GM19351 (cell line): ENCODE measurements around the gene FZD7.

Source experiments
- ATAC-seq: cut with Tn5 transposase; IDR thresholded peaks from one replicate; pipeline ENCODE4 v1.9.1; 2021; ENCODE audit warnings: mild to moderate bottlenecking, moderate library complexity; ENCODE audit not compliant: unreplicated experiment

FZD7 gene

DNA sequence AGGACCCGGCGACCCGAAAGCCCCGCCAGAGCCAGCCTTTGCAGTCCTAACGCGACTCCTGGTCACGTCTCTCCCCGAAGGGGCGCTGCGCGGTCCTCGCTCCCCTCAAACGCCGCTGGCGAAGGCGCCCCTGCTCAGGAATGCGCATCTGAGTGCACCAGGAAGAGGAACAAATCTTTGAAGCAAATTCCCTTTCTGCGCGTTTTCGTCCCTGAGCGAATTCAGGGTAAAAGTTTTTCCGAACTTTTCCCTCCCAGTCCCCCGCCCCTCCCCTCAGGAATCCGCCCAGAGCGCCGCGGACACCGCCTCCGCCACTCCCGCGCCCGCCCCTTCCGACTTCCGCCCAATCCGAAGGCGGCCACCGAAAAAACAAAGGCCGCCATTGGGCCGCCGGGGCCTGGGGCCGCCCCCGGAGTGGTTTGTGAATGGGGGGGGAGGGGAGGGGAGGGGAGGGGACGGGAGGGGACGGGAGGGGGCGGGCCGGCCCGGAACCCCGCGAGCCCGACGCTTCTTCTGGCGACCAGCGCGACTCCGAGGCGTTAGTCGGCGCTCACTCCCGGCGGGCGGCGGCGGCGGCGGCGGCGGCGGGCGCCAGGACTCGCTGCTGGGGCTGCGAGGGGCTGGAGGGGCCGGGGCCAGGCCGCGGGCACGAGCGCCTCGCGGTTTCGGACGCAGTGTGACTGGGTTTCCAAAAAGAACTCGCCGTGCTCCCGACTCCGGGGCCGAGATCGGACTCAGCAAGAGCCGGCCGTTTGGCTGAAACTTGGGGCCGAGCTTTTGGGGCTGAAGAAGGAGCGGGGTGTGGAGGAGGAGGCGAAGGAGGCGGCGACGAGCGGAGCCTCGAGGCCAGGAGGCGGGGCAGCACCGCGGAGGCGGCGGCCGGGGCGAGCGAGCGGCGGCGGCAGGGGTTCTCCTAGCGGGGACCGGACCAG, at the start of gene FZD7:
Gene FZD7 (plus strand): TSS at position 539 of the 932 bp plus-strand sequence. CDS start 793 bp downstream, outside the sequence.
- ATAC-seq = peak; percentile 72

GRCh38 chr2:201984333-201984732, 49.3 kb upstream of the FZD7 start:
- ATAC-seq = no peak

DNA sequence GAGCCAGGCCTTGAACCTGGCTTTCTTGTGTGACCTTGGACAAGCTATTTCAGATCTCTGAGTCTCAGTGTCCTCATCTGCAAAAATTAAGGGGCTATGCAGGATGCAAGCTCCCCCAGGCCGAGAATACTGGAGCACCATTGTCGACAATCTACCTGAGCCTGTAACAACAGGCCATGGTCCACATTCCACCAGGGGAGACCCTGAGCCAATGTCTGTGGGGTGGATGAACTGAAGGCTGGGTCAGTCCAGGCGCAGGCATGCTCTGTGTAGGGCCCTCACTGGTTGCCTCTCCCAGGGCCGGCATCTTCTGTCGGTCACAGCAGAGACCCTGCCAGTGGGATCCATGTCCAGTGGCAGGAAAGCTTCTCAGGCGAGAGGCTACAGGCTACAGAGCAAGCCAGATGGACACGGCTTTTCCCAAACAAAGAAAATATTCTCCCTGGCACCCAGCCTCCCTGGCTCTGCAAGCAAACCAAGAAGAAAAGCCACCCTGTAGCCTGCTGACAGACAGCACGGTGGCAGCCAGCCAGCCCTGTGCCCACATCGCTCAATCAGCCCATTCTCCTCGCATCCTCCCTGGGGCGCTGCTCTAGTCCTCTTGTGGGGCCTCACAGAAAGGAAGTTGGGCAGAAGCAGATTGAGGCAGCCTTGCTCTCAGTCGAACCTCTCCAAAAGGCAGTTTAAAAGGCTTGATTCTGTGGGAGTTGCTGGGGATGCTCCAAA, 48.7 kb upstream of the FZD7 start:
- ATAC-seq = no peak

- no peak for ATAC-seq
These were observed 47.8 kb upstream of the FZD7 start for GRCh38 chr2:201985728-201986462.

DNA sequence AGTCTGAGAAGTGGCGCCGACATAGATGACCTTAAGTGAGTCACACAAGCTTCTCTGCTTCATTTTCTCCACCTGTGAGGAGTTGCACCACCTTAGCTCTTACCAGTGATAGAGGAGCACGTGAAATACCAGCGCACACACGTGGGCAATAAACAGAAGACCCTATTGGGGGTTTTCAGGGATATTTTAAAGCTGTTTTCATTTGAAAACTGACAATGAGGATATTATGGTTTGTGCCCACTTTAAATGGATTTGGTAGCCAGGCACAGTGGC, 47.3 kb upstream of the FZD7 start:
- no peak for ATAC-seq

- ATAC-seq = no peak
These were observed 46.2 kb upstream of the FZD7 start for GRCh38 chr2:201987426-201987825.

DNA sequence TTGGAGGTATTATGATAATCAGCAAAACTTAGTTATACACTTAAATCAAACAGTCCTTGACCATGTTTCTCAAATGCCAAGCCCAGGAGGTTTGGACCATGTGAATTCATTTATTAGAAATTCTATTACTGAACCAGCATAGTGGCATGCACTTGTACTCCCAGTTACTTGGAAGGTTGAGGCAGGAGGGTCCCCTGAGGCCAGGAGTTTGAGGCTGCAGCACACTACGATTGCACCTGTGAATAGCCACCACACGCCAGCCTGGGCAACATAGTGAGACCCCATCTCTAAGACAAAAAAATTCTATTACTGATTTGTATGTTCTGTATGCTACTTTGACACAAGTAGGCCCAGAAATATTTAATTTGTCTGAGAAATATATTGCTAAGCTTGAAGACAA, 43.6 kb upstream of the FZD7 start:
- no peak for ATAC-seq

DNA sequence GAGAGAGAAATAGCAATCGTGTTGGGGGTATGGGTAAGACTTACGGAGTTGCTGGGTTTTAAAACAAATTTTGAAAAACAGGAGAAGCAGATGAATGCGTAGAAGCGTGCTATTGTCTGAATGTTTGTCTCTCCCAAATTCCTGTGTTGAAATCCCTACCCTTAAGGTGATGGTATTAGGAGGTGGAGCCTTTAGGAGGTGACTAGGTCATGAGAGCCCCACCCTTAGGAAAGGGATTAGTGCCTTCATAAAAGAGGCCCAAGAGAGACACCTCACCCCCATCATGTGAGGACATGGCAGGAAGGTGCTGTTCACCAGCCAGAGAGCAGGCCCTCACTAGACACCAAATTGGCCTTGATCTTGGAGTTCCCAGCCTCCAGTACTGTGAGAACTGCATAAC, 40.7 kb upstream of the FZD7 start:
- no peak for ATAC-seq

GRCh38 chr2:201994973-201995638, 38.5 kb upstream of the FZD7 start:
- no peak for ATAC-seq

- no peak for ATAC-seq
These were observed 37.6 kb upstream of the FZD7 start for GRCh38 chr2:201996006-201996405.

GRCh38 chr2:201996679-201997314, 36.9 kb upstream of the FZD7 start:
- no peak for ATAC-seq

GRCh38 chr2:201999279-201999678, 34.4 kb upstream of the FZD7 start:
- ATAC-seq = no peak

DNA sequence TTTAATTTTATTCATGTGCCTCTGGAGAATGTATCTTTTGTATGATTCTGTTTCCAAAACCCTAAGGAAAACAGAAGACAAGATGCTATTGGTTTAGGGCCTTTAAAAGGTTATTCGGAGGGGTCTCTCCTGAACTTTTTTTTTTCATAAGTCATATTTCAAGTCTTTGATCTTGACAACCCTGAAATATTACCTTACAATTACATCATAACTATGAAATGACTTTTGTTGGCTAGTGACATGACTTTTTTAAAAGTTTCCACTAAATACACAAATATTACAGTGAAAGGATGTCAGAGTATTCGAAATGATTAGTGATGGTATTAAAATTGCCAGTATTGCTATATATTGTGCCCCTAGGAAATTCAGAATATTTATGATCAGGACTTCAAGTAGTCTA, 31.8 kb upstream of the FZD7 start:
- ATAC-seq = no peak

- ATAC-seq = no peak
These were observed 31.3 kb upstream of the FZD7 start for GRCh38 chr2:202002381-202002780.

DNA sequence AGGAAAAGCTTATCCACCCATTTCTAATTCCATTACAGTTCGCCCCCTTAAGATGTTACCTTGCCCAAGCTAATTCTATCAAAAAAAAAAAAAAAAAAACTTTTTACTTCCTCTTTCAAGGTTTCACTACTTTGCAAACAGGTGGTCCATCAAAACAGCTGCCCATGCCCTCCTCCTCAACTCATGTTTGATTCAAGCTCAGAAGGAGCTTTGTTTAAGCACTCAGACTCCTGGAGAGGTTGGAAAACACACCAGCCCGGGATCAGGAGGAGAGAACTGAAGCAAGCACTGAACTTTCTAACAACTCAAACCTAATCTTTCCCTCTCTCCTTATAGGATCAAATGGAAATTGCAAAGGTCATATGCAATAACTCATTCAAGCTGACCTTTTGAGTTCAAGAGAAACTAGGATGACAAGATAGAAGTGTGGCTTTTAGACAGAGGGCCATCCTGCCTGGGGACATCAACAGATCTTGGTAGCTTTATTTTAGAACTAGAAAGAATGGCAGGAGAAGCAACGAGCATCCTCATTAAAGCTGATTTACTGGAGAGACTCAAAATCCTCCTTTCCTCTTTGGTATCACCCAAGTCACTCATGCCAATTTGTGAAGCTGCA, 28.3 kb upstream of the FZD7 start:
- ATAC-seq = peak; percentile 42

DNA sequence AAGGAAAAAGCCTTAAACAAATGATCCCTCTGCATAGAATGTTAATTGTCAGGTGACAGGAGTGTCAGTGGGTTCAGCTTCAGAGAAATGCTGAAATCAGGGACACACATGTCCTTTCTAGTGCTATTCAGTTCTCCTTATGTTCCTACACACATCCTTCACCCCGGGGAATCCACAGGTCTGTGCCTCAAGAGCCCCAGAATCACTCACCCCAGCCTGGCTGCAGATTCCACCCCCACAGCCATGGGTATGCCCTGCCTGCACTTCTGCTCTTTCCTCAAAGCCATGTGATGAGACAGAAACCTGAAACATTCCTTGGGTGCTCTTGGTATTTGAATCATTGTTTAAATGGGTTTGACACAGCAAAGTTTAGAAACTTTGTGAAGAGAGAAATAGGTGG, 27.4 kb upstream of the FZD7 start:
- no peak for ATAC-seq

DNA sequence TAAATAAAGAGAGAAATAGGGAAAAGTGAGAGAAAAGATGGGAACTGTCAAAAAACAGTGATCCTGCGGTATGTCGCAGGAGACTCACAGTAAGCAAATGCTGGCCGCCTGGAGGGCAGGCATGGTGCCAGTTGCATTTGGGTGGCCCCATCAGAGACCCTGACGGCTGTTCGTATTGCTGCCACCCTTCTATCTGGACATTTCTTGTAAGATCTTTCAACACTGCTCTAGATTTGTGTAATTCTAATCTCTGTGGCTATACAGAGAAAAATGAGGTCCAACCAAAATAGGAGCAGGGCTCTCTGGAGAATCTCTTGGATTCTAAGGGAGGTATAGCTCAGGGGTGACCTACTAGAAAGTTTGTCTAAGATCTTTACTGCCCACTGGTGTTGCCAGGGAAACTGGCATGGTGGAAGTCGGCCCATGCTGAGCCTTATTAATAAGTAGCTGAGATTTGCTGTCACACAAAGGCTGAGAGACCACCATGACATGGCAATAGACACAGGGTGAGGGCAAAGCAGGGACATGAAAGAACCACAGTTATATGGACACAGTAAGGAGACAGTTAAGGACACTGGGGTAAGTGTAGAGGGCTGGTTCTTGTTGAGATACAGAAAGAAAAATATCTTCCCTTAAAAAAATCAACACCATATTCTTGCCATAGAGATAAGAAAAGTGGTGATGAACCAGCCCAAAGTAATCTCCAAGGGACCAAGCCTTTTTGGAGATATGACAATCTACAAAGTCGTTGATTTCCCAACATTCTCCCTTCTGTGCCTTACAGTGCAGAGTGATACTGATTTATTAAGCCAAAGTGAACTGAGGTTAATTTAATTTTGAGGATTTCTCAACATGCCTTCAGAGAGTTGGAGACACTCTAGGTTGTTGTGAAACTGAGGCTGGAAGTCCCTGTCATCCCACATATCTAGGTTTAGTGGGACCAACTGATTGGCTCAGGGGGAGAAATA, 26.4 kb upstream of the FZD7 start:
- ATAC-seq = no peak

DNA sequence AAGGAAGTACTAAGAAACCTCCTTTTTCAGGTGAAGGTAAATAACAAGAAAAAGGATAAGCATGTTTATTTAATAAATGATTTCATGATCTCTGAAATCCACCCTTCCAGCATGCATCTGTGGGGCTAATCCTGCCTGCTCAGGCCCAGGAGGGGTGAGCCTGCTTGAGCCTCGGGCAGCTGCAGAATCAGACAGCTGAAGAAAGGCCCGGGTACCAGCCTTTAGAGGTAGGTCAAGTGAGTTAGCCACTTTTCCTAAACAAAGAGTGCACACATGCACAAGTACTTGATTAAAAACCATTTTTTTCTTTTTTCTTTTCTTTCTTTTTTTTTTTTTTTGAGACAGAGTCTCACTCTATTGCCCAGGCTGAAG, 25.7 kb upstream of the FZD7 start:
- ATAC-seq = no peak

DNA sequence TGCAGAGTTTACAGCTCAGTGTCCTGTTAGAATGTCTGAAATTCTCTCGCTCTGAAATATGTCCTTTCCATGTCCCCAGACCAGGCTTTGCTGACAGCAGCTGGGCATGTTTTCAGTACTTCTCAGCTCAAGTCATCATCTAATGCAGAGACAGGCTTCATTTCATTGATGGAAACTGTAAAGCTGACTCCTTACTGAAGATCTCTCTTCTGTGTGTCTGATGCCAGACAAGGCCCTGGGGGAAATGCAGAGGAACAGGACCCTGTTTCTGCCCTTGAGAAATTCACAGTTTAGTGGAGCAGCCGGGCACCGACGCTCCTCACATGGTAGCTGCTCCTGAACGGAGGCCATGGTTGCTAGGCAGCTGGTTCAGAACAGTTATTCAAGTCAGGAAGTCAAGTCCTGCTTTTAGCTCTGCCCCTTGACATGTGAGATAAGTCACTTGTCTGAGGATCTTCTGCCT, 24.6 kb upstream of the FZD7 start:
- ATAC-seq = no peak
